Activated CD8-positive, alpha-beta memory T cell treated with anti-CD3 and anti-CD28 coated beads, Interleukin-2, amount 50 U/mL, for 48 hours (primary cell): ENCODE data around the gene GPR137.

Experiments
- DNase-seq: peaks from one replicate; pipeline ENCODE4 v3.0.0-alpha.2; 2020

Gene GPR137

DNA sequence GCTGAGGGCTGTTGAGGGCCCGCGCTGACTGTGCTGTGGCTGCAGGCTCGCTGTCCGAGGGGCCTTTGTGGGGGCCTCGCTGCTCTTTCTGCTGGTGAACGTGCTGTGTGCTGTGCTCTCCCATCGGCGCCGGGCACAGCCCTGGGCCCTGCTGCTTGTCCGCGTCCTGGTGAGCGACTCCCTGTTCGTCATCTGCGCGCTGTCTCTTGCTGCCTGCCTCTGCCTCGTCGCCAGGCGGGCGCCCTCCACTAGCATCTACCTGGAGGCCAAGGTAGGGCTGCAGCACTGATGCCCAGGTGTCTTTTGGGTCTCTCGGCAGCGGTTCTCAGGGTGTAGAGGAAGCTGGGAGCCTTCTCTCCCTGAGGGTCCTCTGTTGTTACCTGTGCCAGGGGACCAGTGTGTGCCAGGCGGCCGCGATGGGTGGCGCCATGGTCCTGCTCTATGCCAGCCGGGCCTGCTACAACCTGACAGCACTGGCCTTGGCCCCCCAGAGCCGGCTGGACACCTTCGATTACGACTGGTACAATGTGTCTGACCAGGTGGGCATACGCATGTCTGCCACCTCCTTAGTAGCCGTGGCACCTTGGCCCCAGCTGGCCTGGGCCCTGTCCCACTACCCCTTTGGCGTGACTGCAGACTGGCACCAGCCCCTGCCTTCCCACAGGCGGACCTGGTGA lies 2.2 kb downstream of the GPR137 start:
- no peak for DNase-seq

GRCh38 chr11:64288353-64288750 lies 2.7 kb downstream of the GPR137 start:
- no peak for DNase-seq

- no peak for DNase-seq
These were observed 3.4 kb downstream of the GPR137 start for GRCh38 chr11:64289002-64289564.

GRCh38 chr11:64290352-64291261 lies 5.0 kb downstream of the GPR137 start:
- DNase-seq, result no peak

DNA sequence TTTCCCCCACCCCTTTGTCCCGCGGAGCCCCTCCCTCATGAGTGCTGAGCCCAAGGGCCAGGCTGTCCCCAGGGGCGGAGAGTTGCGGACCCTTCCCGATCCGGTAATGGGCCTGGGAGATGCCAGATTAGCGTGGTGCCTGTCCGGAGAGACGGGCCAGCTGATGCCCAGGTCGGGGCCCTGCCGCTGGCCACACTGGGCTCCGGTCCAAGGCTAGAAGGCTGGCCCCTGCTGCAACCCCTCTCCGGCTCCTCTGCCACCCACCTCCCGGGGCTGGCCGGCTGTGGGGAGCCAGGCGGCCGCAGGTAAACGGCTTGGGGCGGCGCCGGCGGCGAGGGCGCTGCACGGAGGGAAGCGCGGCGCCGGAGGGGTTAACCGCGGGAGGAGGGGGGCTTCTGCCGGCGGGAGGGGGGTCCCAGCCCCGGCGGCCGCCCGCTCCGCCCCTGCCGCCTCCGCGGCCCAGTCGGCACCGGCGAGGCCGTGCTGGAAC lies 5.7 kb downstream of the GPR137 start, which contains the start of gene KCNK4:
TSS of gene KCNK4 (plus strand) at position 41 of the 490 bp plus-strand sequence. CDS start 1,717 bp downstream, outside the sequence.
- no peak for DNase-seq

GRCh38 chr11:64291752-64292459 lies 6.3 kb downstream of the GPR137 start:
- no peak for DNase-seq

DNA sequence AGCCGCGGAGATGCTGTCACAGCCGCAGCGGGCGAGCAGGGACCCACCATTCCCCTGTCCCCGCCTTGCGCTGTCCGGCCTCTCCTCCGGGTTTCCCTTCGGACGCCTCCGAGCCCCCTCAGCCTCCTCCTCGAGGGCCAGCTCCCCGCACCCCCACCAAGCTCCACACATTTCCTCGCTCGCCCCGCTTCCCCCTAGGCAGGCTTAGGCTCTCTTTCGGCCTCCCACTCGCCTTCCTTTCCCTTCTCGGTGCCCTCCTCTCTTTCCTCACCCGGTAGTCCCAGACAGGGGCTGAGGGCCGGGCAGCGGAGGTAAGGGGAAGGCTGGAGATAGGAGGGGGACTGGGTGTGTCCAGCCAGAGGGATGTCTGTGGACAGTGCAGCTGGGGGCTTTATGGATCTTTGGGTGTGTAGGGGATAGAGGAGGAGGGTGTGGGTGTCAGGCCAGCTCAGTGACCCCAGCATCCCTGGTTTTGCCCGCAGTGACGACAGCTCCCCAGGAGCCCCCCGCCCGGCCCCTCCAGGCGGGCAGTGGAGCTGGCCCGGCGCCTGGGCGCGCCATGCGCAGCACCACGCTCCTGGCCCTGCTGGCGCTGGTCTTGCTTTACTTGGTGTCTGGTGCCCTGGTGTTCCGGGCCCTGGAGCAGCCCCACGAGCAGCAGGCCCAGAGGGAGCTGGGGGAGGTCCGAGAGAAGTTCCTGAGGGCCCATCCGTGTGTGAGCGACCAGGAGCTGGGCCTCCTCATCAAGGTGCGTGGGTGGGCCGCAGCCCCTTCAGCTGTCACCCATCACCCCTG lies 7.0 kb downstream of the GPR137 start:
- DNase-seq, result no peak

DNA sequence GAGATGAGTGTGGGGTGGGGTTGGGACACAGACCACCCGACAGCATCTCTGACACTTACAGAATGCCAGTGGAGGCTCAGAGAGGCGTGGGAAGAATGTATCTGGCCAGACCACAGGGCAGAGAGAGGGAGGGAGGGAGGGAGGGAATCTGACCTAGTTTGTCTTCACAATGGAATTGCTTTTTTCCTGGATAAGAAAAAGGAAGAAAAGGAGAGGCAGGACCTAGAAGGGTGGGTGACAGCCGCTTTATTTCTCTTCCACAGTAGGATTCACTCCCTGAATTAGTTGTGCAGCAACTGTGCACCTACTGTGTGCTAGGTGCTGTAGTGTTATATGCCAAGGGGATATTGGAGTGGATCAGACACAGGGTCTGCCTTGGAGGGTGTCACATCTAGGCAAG lies 9.1 kb downstream of the GPR137 start:
- no peak for DNase-seq

DNA sequence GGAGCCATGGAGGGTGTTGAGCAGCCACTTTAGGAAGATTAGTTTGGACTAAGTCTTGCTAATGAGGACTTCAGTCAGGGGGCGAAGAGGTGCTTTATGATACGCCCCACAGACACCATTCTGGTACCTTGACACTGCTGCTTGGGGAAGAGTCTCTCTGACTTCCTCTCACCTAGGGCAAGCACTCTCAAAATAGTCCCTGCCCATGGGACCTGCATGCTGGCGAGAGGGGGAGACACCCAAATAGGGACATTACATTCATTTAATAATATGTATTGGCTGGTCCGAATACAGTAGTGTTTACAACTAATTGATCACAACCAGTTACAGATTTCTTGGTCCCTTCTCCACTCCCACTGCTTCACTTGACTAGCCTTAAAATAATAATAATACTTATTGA lies 10.1 kb downstream of the GPR137 start:
- no peak for DNase-seq

DNA sequence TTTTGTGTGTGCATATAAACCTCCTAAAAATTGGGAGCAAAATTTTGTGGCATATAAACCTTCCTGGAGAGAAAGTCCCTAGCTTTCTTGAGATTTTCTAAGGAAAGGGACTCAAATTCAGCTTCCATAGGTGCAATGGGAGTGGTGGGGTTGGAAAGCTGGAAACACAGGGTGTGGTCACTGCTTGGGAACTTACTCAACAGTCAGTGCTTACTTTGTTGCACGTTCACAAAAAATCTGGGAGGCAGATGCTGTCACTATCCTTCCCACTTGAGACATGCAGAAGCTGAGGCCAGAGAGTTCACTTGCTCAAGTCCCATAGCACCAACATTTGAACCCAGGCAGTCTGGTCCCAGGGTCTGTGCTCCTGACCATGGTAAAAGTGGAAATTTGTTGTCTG lies 10.6 kb downstream of the GPR137 start:
- DNase-seq, result no peak

DNA sequence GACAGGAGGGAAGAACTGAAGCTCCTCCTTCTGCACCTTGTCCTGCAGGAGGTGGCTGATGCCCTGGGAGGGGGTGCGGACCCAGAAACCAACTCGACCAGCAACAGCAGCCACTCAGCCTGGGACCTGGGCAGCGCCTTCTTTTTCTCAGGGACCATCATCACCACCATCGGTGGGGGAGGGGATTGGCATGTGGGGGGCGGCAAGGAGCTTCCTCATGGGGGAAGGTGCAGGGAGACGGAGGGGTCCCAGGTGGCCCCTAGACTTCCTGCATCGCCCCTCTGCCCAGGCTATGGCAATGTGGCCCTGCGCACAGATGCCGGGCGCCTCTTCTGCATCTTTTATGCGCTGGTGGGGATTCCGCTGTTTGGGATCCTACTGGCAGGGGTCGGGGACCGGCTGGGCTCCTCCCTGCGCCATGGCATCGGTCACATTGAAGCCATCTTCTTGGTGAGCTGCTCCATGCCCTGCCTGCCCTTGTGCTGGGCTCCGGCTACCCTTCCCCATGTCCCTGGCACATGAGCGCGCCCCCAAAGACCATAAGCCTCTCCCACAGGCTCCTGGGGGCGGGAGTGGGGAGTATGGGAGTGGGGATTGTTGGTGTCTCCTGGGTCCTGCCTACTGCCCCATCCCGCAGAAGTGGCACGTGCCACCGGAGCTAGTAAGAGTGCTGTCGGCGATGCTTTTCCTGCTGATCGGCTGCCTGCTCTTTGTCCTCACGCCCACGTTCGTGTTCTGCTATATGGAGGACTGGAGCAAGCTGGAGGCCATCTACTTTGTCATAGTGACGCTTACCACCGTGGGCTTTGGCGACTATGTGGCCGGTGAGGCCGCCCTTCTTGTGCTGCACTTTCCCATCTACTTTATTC lies 11.4 kb downstream of the GPR137 start:
- DNase-seq, result no peak

DNA sequence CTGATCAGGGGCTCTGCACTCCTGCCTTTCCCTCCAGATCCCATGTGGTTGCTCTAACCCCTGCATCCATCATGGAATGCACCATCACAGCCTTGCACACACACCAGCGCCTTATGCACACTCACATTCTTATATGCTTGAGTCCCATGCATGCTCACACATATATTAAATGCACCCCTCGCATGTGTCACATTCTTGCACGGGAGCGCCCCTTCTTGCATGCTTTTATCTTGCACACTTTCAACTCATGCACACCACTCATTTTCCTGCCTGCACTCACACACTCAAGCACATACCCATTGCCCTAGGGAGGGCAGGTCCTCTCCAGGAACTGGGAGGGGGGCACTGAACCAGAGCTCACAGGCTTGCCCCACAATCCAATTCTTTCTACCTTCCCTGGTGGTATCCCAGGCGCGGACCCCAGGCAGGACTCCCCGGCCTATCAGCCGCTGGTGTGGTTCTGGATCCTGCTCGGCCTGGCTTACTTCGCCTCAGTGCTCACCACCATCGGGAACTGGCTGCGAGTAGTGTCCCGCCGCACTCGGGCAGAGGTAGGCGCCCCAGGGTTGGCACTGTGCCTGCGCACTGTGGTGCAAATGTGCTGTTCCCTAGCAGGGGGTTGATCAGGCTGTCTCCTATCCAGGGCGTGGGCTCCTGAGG lies 12.2 kb downstream of the GPR137 start:
- no peak for DNase-seq

GRCh38 chr11:64298966-64299846 lies 13.6 kb downstream of the GPR137 start:
- no peak for DNase-seq

- no peak for DNase-seq
These were observed 14.4 kb downstream of the GPR137 start, which contains the start of gene CATSPERZ for GRCh38 chr11:64299847-64300648. Gene CATSPERZ (plus strand): TSS chr11:64300358. CDS start chr11:64300411, 53 bp downstream.

DNA sequence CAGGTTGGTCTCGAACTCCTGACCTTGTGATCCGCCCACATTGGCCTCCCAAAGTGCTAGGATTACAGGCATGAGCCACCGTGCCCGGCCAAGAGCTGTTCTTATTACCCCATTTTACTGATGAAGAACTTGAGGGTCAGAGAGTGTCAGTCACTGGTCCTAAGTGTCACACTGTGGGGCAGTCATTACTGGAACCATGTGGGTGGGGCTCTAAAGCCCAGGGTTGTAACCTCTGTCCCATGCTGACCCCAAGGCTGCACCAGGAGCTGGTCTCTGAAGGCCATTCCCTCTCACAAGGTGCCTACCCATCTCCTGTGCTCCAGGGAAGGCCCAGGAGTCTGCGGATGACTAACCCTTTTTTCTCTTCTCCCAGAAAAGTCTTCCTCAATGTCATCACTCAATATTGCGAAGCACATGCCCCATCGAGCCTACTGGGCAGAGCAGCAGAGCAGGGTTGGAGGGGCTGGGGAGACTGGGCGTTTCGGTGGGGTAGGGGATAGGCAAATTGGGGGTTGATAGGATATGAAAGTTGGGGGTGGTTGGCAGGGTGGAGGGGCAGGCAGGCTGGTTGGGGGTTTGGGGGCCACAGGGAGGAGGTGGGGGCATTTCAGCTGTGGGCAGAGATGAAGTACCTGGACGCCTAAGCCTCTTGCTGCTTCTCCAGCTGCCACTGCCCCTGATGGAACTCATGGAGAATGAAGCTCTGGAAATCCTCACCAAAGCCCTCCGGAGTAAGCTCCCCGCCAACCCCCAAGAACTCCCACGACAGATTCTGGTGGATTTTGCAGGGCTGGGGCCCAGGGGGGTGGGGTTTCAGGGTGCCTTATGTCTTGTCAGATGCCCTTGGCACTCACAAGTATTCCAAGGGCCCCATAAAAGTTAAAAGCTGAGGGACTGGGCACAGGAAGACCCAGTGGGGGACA lies 17.7 kb downstream of the GPR137 start:
- no peak for DNase-seq

DNA sequence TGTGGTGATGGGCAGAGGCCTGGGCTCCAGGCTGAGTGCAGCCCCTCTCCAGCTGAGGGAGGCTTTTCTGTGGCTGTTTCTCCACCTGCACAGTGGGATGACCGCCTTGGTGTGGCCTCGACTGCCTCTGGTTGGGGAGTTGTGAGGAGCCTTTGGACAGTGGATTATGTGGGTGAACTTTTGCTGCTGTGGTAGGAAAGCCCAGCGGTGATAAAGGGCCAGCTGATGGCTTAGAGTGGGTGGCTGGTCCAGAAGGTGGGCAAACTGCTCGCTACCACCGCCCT lies 18.3 kb downstream of the GPR137 start:
- DNase-seq, result no peak

GRCh38 chr11:64304316-64305072 lies 18.8 kb downstream of the GPR137 start:
- DNase-seq, result peak; percentile 99
